Esophagus muscularis mucosa (tissue), 4 donors: ENCODE data around the gene ANXA2. TPM values are rescaled to one million over a fixed set of nuclear protein-coding genes. Genes with fewer than 3 reads are reported as not detected.
A peak's percentile ranks its signal among the peaks of the same experiment; 100 is the strongest.

Experiments used
- DNase-seq: peaks from one replicate; pipeline ENCODE4 v3.0.0-alpha.2; 2017; ENCODE audit errors: extremely low spot score
- H3K27ac ChIP-seq, 4 donors: fragments of 200-600 bp; sonication (generic); replicated peaks in 1 of 4; 1 replicate in 3 of 4; 2 replicates in 1 of 4; pipeline ENCODE4 v1.5.1; 2016 to 2019; ENCODE audit warnings: mild to moderate bottlenecking in 1 of 4
- H3K27me3 ChIP-seq, 4 donors: fragments of 200-600 bp; sonication (generic); one replicate each; pipeline versions ENCODE4 v1.5.1 to v1.6.0; 2016 to 2019
- H3K36me3 ChIP-seq, 4 donors: fragments of 200-600 bp; sonication (generic); one replicate each; pipeline ENCODE4 v1.5.1; 2016 to 2019
- H3K4me1 ChIP-seq, 4 donors: fragments of 200-600 bp; sonication (generic); one replicate each; pipeline ENCODE4 v1.5.1; 2016 to 2019
- H3K4me3 ChIP-seq, 4 donors: fragments of 200-600 bp; sonication (generic); 1 replicate in 2 of 4; 2 replicates in 2 of 4; pipeline ENCODE4 v1.5.1; 2016 to 2019; ENCODE audit warnings: mild to moderate bottlenecking in 4 of 4, moderate library complexity in 1 of 4
- H3K9me3 ChIP-seq, 4 donors: fragments of 200-600 bp; sonication (generic); 1 replicate in 3 of 4; 2 replicates in 1 of 4; pipeline ENCODE4 v1.5.1; 2016 to 2019
- EP300 ChIP-seq: sonication (generic); formaldehyde crosslinking; IDR thresholded peaks from one replicate; pipeline ENCODE4 v1.6.1; 2017; ENCODE audit warnings: antibody characterized with exemption
- POLR2A ChIP-seq: fragments of 450-650 bp; IDR thresholded peaks from one replicate; pipeline ENCODE4 v1.6.1; 2017; ENCODE audit warnings: antibody characterized with exemption, moderate library complexity, mild to moderate bottlenecking, low read depth
- POLR2AphosphoS5 ChIP-seq, 2 donors: sonication (generic); formaldehyde crosslinking; IDR thresholded peaks; one replicate each; pipeline ENCODE4 v1.6.1; 2017; ENCODE audit warnings: antibody characterized with exemption in 2 of 2
- WGBS: methylation state at CpG from one replicate; pipeline ENCODE4 v1.1.5; 2018; 5-methylcytosine and 5-hydroxymethylcytosine counted together
- intact Hi-C: fragments of 100-400 bp; cut with DNase I; formaldehyde crosslinking; loops from one replicate; pipeline ENCODE4 v1.15.1; 2023
- total RNA-seq, 4 donors: library from RNA; depleted of rRNA; stranded (reverse); fragments of >200 nt; gene quantifications; one replicate each; pipeline versions ENCODE4 v1.1.0 to v1.2.1, GENCODE V29; 2016
- TF ChIP-seq, protein P1 (sequence below), 3 experiments: fragments of 200-600 bp in 2 of 3; fragments of 450-650 bp in 1 of 3; sonication (generic) in 2 of 3; IDR thresholded peaks; one replicate each; pipeline ENCODE4 v1.5.1; 2017 to 2019; ENCODE audit warnings: antibody characterized with exemption in 3 of 3, mild to moderate bottlenecking in 2 of 3, moderate library complexity in 1 of 3

Gene ANXA2
- total RNA-seq, 4 donors from 2014 or later: 333 to 606 (median 406) TPM

- intact Hi-C loops: no loop called here
- 89% methylated on average over 1 of the region's 1 CpG for WGBS
These were observed 43.5 kb upstream of the ANXA2 start for GRCh38 chr15:60441331-60441730.

DNA sequence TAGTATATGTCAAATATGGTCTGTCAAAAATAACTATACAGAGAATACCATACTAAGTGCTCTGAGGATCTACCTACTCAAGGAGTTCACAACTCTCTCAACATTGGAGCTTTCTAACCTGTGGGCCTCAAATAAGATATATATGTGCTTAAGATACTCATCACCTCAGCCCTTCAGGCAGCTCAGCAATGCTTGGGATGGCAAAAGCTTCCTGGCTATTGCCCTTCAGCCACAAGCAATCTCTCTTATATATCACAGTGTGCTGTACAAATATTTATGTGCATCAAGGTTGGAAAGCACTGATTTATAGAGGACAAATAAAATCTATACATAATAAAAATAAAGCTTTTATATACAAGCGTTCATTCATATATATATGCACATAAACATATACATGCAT lies 40.9 kb upstream of the ANXA2 start:
- whole genome bisulfite sequencing: 93% methylated on average over 1 of the region's 1 CpG
- TF ChIP-seq POLR2A: no peak
- TF ChIP-seq POLR2AphosphoS5 (IDR thresholded peaks at IDR 0.05): no peak
- TF ChIP-seq, protein P1, sequence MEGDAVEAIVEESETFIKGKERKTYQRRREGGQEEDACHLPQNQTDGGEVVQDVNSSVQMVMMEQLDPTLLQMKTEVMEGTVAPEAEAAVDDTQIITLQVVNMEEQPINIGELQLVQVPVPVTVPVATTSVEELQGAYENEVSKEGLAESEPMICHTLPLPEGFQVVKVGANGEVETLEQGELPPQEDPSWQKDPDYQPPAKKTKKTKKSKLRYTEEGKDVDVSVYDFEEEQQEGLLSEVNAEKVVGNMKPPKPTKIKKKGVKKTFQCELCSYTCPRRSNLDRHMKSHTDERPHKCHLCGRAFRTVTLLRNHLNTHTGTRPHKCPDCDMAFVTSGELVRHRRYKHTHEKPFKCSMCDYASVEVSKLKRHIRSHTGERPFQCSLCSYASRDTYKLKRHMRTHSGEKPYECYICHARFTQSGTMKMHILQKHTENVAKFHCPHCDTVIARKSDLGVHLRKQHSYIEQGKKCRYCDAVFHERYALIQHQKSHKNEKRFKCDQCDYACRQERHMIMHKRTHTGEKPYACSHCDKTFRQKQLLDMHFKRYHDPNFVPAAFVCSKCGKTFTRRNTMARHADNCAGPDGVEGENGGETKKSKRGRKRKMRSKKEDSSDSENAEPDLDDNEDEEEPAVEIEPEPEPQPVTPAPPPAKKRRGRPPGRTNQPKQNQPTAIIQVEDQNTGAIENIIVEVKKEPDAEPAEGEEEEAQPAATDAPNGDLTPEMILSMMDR (IDR thresholded peaks at IDR 0.05): no peak
- no peak for TF ChIP-seq EP300

More at GRCh38 chr15:60441331-60441730, 43.5 kb upstream of the ANXA2 start:
- Histone ChIP-seq H3K4me1 (no peaks in the 10 kb centered on the region), H3K4me3 (no peak overlapping the region), H3K9me3 (no peaks in the 10 kb centered on the region), H3K27me3 (no peaks in the 10 kb centered on the region), H3K36me3 (peaks cover 0 to 45% (median 31%) of the 10 kb centered on the region in 4 donors), H3K27ac (no peak overlapping the region)
- TF ChIP-seq, protein P1 (IDR thresholded peaks at IDR 0.05): no peak
- no peak for TF ChIP-seq EP300
- TF ChIP-seq POLR2A: no peak
- TF ChIP-seq POLR2AphosphoS5 (IDR thresholded peaks at IDR 0.05): no peak
- no peak for DNase-seq

GRCh38 chr15:60428935-60429334 lies 31.1 kb upstream of the ANXA2 start:
- H3K27ac ChIP-seq: no peak overlapping the region
- 98% methylated on average over 1 of the region's 1 CpG for whole genome bisulfite sequencing
- TF ChIP-seq EP300: no peak
- TF ChIP-seq POLR2AphosphoS5 (IDR thresholded peaks at IDR 0.05): no peak
- TF ChIP-seq, protein P1 (IDR thresholded peaks at IDR 0.05): no peak
- TF ChIP-seq POLR2A: no peak
- DNase-seq: no peak
- intact Hi-C loops: no loop called here
- no peak overlapping the region for H3K4me3 ChIP-seq
- no peaks in the 10 kb centered on the region for H3K9me3 ChIP-seq
- H3K36me3 ChIP-seq: peaks cover 0 to 45% (median 24%) of the 10 kb centered on the region in 4 donors
- no peaks in the 10 kb centered on the region for H3K27me3 ChIP-seq
- peaks cover 0 to 21% (median 20%) of the 10 kb centered on the region in 4 donors for H3K4me1 ChIP-seq

More for the DNA sequence above, 40.9 kb upstream of the ANXA2 start:
- H3K4me3 ChIP-seq: no peak overlapping the region
- H3K9me3 ChIP-seq: no peaks in the 10 kb centered on the region
- no peak overlapping the region for H3K27ac ChIP-seq
- intact Hi-C loops: no loop called here
- peaks cover 0 to 65% (median 45%) of the 10 kb centered on the region in 4 donors for H3K36me3 ChIP-seq
- H3K27me3 ChIP-seq: no peaks in the 10 kb centered on the region
- no peak for DNase-seq
- no peaks in the 10 kb centered on the region for H3K4me1 ChIP-seq

- WGBS: 30% methylated on average over 2 of the region's 2 CpGs
- Histone ChIP-seq H3K4me3 (peak overlapping the region in 1 of 4 donors; percentile 0), H3K36me3 (peaks cover 0 to 38% (median 19%) of the 10 kb centered on the region in 4 donors), H3K9me3 (no peaks in the 10 kb centered on the region), H3K4me1 (peaks cover 0 to 38% (median 28%) of the 10 kb centered on the region in 4 donors), H3K27me3 (no peaks in the 10 kb centered on the region), H3K27ac (peak overlapping the region; percentile 42 to 56 (median 50))
- TF ChIP-seq EP300 (no peak), POLR2A (no peak), POLR2AphosphoS5 (IDR thresholded peaks at IDR 0.05) (peak in 1 of 2 donors; percentile 24)
- TF ChIP-seq, protein P1 (IDR thresholded peaks at IDR 0.05): no peak
- intact Hi-C loops: no loop called here
- no peak for DNase-seq
These were observed 29.2 kb upstream of the ANXA2 start for GRCh38 chr15:60426870-60427508.

DNA sequence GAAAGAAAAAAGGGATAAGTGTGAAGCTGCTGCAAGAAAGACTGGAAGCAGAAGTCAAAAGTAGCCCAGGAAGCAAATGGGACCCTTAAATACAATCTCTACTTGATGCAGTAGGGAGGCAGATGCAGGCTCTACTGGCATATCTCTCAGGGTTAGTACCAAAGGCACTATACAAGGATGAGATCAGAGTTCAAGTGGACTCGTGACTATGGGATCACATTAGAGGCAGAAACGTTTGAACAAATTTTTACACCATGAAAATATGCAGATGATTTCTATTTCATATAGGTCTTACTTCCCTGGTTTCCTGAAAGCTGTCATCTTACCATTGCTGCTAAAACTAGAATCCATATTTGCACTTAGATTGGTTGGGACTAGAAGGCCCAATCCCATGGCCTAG lies 27.7 kb upstream of the ANXA2 start:
- H3K9me3 ChIP-seq: no peaks in the 10 kb centered on the region
- peaks cover 0 to 39% (median 28%) of the 10 kb centered on the region in 4 donors for H3K4me1 ChIP-seq
- peaks cover 0 to 29% (median 12%) of the 10 kb centered on the region in 4 donors for H3K36me3 ChIP-seq
- intact Hi-C loops: no loop called here
- no peaks in the 10 kb centered on the region for H3K27me3 ChIP-seq
- H3K4me3 ChIP-seq: no peak overlapping the region
- no peak overlapping the region for H3K27ac ChIP-seq
- no peak for TF ChIP-seq POLR2A
- no peak for TF ChIP-seq POLR2AphosphoS5 (IDR thresholded peaks at IDR 0.05)
- TF ChIP-seq, protein P1 (IDR thresholded peaks at IDR 0.05): no peak
- TF ChIP-seq EP300: no peak
- WGBS: 88% methylated on average over 2 of the region's 2 CpGs
- no peak for DNase-seq
